Subcutaneous adipose tissue (tissue), 4 donors: ENCODE results near the gene BMP5. TPM values are rescaled to one million over a fixed set of nuclear protein-coding genes. Genes with fewer than 3 reads are reported as not detected.

Experiments
- CTCF ChIP-seq: fragments of 450-650 bp; IDR thresholded peaks from one replicate; pipeline ENCODE4 v1.5.1; 2016; ENCODE audit warnings: low read depth, mild to moderate bottlenecking, control low read depth, antibody characterized with exemption, moderate library complexity
- total RNA-seq, 4 donors: library from RNA; depleted of rRNA; stranded (reverse); fragments of >200 nt; gene quantifications; one replicate each; pipeline ENCODE4 v1.1.0, GENCODE V29; 2016

BMP5 gene
- total RNA-seq, 4 donors from 2014 or later = 2.6 to 5.8 (median 2.9) TPM; not detected in 1

- TF ChIP-seq CTCF = no peak
Observed at GRCh38 chr6:55836481-55836880, 38.9 kb downstream of the BMP5 start.

- no peak for TF ChIP-seq CTCF
Observed at GRCh38 chr6:55835220-55835619, 40.2 kb downstream of the BMP5 start.

GRCh38 chr6:55833284-55833683 is 42.1 kb downstream of the BMP5 start:
- no peak for TF ChIP-seq CTCF

- TF ChIP-seq CTCF = no peak
Observed at GRCh38 chr6:55827818-55828522, 47.4 kb downstream of the BMP5 start.

- no peak for TF ChIP-seq CTCF
Observed at GRCh38 chr6:55826941-55827340, 48.4 kb downstream of the BMP5 start.

GRCh38 chr6:55825402-55826051 is 49.9 kb downstream of the BMP5 start:
- TF ChIP-seq CTCF = no peak

GRCh38 chr6:55822815-55823214 is 52.6 kb downstream of the BMP5 start:
- no peak for TF ChIP-seq CTCF
